ENCODE measurements around the gene SUPT5H. TPM values are rescaled to one million over a fixed set of nuclear protein-coding genes. Genes with fewer than 3 reads are reported as not detected.
A peak's percentile ranks its signal among the peaks of the same experiment; 100 is the strongest.

SUPT5H gene
- total and polyA plus RNA-seq, 2 of the 13 experiments (the other 11 are each of a cell fraction or from before 2014, with no cell fraction given): 48.2 to 51.7 TPM

GRCh38 chr19:39480337-39481228 lies 35.2 kb downstream of the SUPT5H start, which contains the start of gene TIMM50:
TIMM50 (plus strand) TSS chr19:39480838; CDS start chr19:39480854, 16 bp downstream.
- intact Hi-C loops (cut with micrococcal nuclease; ENCODE audit: unreplicated experiment): no loop called here
- H3K9me3 ChIP-seq (ENCODE audit: low read length): no peaks in the 10 kb centered on the region
- peak within 1 kb of the TSS; percentile 99 for H3K9ac ChIP-seq (ENCODE audit: insufficient read depth, low read depth, low read length)
- CTCF ChIA-PET (ENCODE audit: low intra/inter-chr PET ratio, low total read pairs): no interaction called here
- ATAC-seq (peak; percentile 90), DNase-seq (ENCODE audit: low spot score) (peak; percentile 94), FAIRE-seq (peak; percentile 72)
- no peaks in the 10 kb centered on the region for H4K20me1 ChIP-seq (ENCODE audit: insufficient read depth, low read length)
- POLR2A ChIA-PET: interaction anchor here (0.7 to 1.2 kb wide), 5 partner anchors 17 to 59 kb away, joined by 3 to 5 read pairs (median 3); partner anchors contain the start of gene RPS16
- H3K27ac ChIP-seq (ENCODE audit: extremely low read length, insufficient read depth, low read length): peak within 1 kb of the TSS; percentile 89
- H2AFZ ChIP-seq (ENCODE audit: low read length): peak within 1 kb of the TSS; percentile 89
- H3K4me1 ChIP-seq (ENCODE audit: insufficient read depth, low read length): peaks cover 25% of the 10 kb centered on the region
- BruUV-seq (replicated peaks): TSS peak; percentile 72
- 2% methylated on average over 16 of the region's 62 CpGs for WGBS (ENCODE audit: low lambda C conversion rate)
- H3K4me3 ChIP-seq (replicated peaks in 1 of 3; ENCODE audit: insufficient read depth in 1 of 3, low read depth in 2 of 3, low read length in 3 of 3): peak within 1 kb of the TSS; percentile 84 to 96 (median 94)
- peak within 1 kb of the TSS; percentile 96 for H3K4me2 ChIP-seq (ENCODE audit: low read depth, low read length)
- in situ Hi-C loops (cut with HindIII; ENCODE audit: extremely low pct_ligation_motif_present, low pct_unique_long_range_greater_than_20kb): no loop called here
- H3K79me2 ChIP-seq (ENCODE audit: insufficient read depth, low read length): peaks cover 18% of the 10 kb centered on the region
- no peaks in the 10 kb centered on the region; a peak in 1 of 5 replicates for H3K27me3 ChIP-seq (ENCODE audit: control insufficient read depth in 1 of 2, insufficient read depth in 2 of 2, low read length in 2 of 2)
- peaks cover 6 to 33% of the 10 kb centered on the region in 2 experiments; a peak in 3 of 5 replicates for H3K36me3 ChIP-seq (replicated peaks in 1 of 2; ENCODE audit: control insufficient read depth in 1 of 2, insufficient read depth in 2 of 2, low read length in 2 of 2)
- TF ChIP-seq ZBTB2 (CRISPR knock-in tag; IDR thresholded peaks at IDR 0.05; ENCODE audit: low read depth) (no peak), ZNF569 (CRISPR knock-in tag; IDR thresholded peaks at IDR 0.05; ENCODE audit: borderline replicate concordance) (no peak), PAXIP1 (CRISPR knock-in tag; conservative IDR thresholded peaks at IDR 0.05) (peak; percentile 54; the same call in 1 of the 2 replicates), ZFP91 (CRISPR knock-in tag; IDR thresholded peaks at IDR 0.05; ENCODE audit: borderline replicate concordance) (peak; percentile 83; the same call in 1 of the 2 replicates), SAP130 (CRISPR knock-in tag; IDR thresholded peaks at IDR 0.05; ENCODE audit: low read depth) (peak; percentile 88), HNF1A (IDR thresholded peaks at IDR 0.05; ENCODE audit: low read depth) (no peak), HNF1A (CRISPR knock-in tag; IDR thresholded peaks at IDR 0.05; ENCODE audit: borderline replicate concordance) (peak; percentile 80; the same call in 1 of the 2 replicates), SUZ12 (IDR thresholded peaks at IDR 0.05; ENCODE audit: low read depth, low read length) (no peak), ZNF775 (CRISPR knock-in tag; IDR thresholded peaks at IDR 0.05; ENCODE audit: borderline replicate concordance) (no peak; the same call in 1 of the 2 replicates), RXRB (CRISPR knock-in tag; IDR thresholded peaks at IDR 0.05; ENCODE audit: borderline replicate concordance) (peak; percentile 72), ZNF207 (IDR thresholded peaks at IDR 0.05; ENCODE audit: borderline replicate concordance) (no peak)
